ENCODE results near the gene RAPGEF2.

DNA sequence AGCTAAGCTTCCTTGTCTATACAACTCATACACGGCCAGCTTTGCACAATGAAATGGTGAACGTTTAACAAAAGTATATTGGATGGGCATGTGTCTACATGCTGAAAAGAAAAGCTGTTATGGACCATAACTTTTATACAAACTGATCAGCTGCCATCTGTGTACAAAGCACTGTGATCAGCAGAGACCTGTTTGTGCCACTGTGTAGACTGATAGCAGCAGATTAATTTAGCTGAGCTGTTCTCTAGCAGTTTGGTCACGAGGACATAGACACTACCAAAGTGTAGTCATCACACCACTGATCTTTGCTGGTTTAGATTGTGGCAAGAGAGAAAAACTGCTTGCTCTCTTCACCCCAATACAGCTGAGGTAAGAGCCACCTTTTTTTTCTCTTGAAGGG is 124.5 kb downstream of the RAPGEF2 start:
- TF ChIP-seq, protein P1, sequence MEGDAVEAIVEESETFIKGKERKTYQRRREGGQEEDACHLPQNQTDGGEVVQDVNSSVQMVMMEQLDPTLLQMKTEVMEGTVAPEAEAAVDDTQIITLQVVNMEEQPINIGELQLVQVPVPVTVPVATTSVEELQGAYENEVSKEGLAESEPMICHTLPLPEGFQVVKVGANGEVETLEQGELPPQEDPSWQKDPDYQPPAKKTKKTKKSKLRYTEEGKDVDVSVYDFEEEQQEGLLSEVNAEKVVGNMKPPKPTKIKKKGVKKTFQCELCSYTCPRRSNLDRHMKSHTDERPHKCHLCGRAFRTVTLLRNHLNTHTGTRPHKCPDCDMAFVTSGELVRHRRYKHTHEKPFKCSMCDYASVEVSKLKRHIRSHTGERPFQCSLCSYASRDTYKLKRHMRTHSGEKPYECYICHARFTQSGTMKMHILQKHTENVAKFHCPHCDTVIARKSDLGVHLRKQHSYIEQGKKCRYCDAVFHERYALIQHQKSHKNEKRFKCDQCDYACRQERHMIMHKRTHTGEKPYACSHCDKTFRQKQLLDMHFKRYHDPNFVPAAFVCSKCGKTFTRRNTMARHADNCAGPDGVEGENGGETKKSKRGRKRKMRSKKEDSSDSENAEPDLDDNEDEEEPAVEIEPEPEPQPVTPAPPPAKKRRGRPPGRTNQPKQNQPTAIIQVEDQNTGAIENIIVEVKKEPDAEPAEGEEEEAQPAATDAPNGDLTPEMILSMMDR (conservative IDR thresholded peaks at IDR 0.05; ENCODE audit: low read depth, low read length), result no peak
- TF ChIP-seq EZH2 (IDR thresholded peaks at IDR 0.05; ENCODE audit: low read length, unreplicated experiment), result no peak
